ENCODE results near the gene IER5L.

GRCh38 chr9:129131300-129132145, 46.5 kb downstream of the IER5L start:
- TF ChIP-seq CTCF (IDR thresholded peaks at IDR 0.05; ENCODE audit: borderline replicate concordance, extremely low read depth, low read length, poor library complexity, severe bottlenecking) (peak; percentile 97), EZH2 (IDR thresholded peaks at IDR 0.05; ENCODE audit: borderline replicate concordance, low read depth, low read length, severe bottlenecking) (no peak)

Measured in DND-41 (cell line).